GM19351 (cell line): ENCODE measurements around the gene NTNG2.

ENCODE experiments used
- ATAC-seq: cut with Tn5 transposase; IDR thresholded peaks from one replicate; pipeline ENCODE4 v1.9.1; 2021; ENCODE audit warnings: mild to moderate bottlenecking, moderate library complexity; ENCODE audit not compliant: unreplicated experiment

NTNG2 gene

GRCh38 chr9:132233138-132233537 lies 71.3 kb downstream of the NTNG2 start:
- no peak for ATAC-seq

GRCh38 chr9:132234535-132234934 lies 72.7 kb downstream of the NTNG2 start:
- no peak for ATAC-seq

- no peak for ATAC-seq
These were observed 73.3 kb downstream of the NTNG2 start for GRCh38 chr9:132235125-132235524.

- no peak for ATAC-seq
These were observed 74.2 kb downstream of the NTNG2 start for GRCh38 chr9:132235894-132236661.

GRCh38 chr9:132236662-132237311 lies 74.9 kb downstream of the NTNG2 start:
- ATAC-seq = no peak

GRCh38 chr9:132237481-132237880 lies 75.6 kb downstream of the NTNG2 start:
- no peak for ATAC-seq

GRCh38 chr9:132238026-132238972 lies 76.4 kb downstream of the NTNG2 start:
- no peak for ATAC-seq

GRCh38 chr9:132238992-132239391 lies 77.1 kb downstream of the NTNG2 start:
- ATAC-seq = no peak

- no peak for ATAC-seq
These were observed 77.7 kb downstream of the NTNG2 start for GRCh38 chr9:132239518-132239917.

- ATAC-seq = no peak
These were observed 78.4 kb downstream of the NTNG2 start for GRCh38 chr9:132239999-132240840.

- ATAC-seq = peak; percentile 84
These were observed 79.1 kb downstream of the NTNG2 start for GRCh38 chr9:132240841-132241482.

GRCh38 chr9:132241483-132241839 lies 79.6 kb downstream of the NTNG2 start:
- ATAC-seq = no peak

- ATAC-seq = no peak
These were observed 80.2 kb downstream of the NTNG2 start for GRCh38 chr9:132241840-132242620.

- ATAC-seq = no peak
These were observed 80.8 kb downstream of the NTNG2 start for GRCh38 chr9:132242621-132243155.

- no peak for ATAC-seq
These were observed 81.6 kb downstream of the NTNG2 start for GRCh38 chr9:132243156-132244074.

GRCh38 chr9:132244582-132245455 lies 83.0 kb downstream of the NTNG2 start:
- no peak for ATAC-seq

GRCh38 chr9:132245465-132245864 lies 83.6 kb downstream of the NTNG2 start:
- ATAC-seq = no peak
